NCI-H2081 (cell line): ENCODE data around the gene SPATA24.
A peak's percentile ranks its signal among the peaks of the same experiment; 100 is the strongest.
"Not testable (repeated sequence)": the region's sequence is repeated elsewhere in the genome, so short reads cannot be mapped to it uniquely, and the experiment has no call there.

Source experiments
- DNase-seq, 2 experiments: peaks; one replicate each; lab custom pipeline; 2025; lab: John Stamatoyannopoulos, UW

Gene SPATA24, protein sequence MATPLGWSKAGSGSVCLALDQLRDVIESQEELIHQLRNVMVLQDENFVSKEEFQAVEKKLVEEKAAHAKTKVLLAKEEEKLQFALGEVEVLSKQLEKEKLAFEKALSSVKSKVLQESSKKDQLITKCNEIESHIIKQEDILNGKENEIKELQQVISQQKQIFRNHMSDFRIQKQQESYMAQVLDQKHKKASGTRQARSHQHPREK

DNA sequence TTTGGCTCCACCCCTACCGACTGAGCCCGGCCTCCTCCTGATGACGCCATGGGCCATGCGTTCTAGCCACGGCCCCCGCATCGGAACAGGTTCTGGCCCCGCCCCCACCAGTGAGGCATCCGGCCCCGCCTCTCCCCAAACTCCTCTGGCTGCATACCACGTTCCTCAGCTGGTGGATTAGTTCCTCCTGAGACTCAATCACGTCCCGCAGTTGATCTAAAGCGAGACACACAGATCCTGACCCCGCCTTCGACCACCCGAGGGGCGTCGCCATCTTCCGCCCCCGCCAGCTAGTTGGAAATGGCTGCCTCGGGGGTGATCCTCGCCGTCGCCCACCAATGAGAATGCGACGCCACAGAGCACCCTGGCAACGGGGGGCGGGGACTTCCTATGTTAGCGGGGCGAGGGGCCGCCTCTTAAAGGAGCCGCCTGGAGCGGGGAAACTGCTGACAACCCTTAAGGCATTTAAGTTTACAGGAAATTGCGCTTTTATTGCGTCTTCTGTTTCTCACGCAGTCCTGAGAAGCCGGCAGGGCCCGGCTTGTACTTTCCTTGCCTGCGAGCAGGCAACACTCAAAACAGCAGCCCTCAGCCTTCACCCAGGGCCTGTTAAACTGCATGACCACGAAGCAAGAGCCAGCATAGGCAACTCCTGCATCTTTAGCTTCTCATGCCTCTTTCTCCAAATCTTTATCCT lies at the start of gene SPATA24:
Gene SPATA24, minus strand, starts transcription at position 303 of the 697 bp plus-strand sequence. Its CDS starts 29 bp downstream, at position 274.
- DNase-seq: peak; percentile 93

DNA sequence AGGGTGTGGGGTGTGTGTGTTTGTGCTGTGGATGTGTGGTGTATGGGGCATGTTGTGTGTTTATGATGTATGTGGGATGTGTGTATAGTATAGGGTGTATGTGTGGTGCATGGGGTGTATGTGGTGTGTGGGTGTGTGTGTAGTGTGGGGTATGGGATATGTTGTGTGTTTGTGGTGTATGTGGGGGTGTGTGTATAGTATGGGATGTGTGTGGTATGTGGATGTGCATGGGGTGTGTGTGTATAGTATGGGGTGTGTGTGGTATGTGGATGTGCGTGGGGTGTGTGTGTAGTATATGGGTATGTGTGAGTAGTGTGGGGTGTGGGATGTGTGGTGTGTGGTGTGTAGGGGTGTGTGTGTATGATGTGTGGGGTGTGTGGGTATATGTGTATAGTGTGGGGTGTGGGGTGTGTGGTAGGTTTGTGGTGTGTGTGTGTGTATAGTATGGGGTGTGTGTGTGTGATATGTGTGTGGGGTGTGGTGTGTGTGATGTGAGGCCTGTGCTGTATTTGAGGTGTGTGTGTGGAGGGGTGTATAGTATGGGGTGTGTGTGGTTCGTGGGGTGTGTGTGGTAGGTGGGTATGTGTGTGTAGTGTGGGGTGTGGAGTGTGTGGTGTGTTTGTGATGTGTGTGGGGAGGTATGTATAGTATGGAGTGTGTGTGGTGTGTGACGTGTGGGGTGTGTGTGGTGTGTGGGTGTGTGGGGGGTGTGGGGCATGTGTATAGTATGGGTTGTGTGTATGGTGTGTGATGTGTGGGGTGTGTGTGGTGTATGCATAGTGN lies 48.2 kb upstream of the SPATA24 start:
- no peak for DNase-seq

- no peak for DNase-seq
These were observed 47.3 kb upstream of the SPATA24 start for GRCh38 chr5:139451176-139451575.

GRCh38 chr5:139446956-139447779 lies 43.3 kb upstream of the SPATA24 start:
- no peak for DNase-seq

DNA sequence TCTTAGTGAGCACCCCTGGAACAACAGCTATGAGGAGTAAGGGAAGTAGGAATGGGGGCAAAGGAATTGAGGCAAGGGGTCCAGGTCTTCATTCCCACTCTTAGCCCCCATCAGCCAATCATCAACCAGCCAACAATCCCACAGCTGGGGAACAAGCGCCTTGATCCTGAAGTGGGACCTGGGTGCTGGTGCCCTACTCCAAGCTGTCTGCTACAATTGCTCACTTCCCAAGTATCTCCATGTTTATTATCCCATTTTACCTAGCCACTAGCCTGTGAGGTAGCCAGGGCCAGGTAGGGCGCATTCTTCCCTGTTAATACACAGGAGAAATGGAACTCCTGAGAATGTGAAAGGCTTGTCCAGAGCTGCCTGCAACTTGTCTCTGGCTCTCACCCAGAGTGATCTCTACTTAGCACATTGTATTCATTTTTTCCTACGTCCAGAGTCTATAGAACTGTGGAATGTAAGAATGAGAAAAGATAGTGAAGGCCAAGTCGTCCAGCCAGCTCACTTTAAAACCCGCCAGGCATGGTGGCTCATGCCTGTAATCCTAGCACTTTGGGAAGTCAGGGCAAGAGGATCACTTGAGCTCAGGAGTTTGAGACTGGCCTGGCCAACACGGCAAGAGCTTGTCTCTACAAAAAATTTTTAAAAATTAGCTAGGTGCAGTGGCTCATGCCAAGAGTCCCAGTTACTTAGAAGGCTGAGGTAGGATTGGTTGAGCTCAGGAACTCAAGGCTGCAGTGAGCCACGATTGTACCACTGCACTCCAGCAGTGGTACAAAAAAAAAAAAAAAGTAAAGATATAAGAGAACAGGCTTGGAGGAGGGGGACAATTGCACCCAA lies 41.7 kb upstream of the SPATA24 start:
- DNase-seq: no peak

- DNase-seq: no peak
These were observed 40.1 kb upstream of the SPATA24 start for GRCh38 chr5:139443831-139444453.

DNA sequence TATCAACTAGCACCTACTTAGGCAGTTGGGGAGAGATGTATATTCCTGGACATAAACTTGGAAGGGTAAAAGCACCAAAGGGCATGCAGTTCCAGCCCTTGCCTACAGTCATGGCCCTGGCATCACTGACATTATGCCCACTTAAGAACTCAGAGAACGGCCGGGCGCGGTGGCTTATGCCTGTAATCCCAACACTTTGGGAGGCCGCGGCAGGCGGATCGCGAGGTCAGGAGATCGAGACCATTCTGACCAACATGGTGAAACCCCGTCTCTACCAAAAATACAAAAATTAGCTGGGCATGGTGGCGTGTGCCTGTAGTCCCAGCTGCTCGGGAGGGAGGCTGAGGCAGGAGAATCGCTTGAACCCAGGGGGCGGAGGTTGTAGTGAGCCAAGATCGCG lies 36.5 kb upstream of the SPATA24 start:
- not testable (repeated sequence) for DNase-seq

DNA sequence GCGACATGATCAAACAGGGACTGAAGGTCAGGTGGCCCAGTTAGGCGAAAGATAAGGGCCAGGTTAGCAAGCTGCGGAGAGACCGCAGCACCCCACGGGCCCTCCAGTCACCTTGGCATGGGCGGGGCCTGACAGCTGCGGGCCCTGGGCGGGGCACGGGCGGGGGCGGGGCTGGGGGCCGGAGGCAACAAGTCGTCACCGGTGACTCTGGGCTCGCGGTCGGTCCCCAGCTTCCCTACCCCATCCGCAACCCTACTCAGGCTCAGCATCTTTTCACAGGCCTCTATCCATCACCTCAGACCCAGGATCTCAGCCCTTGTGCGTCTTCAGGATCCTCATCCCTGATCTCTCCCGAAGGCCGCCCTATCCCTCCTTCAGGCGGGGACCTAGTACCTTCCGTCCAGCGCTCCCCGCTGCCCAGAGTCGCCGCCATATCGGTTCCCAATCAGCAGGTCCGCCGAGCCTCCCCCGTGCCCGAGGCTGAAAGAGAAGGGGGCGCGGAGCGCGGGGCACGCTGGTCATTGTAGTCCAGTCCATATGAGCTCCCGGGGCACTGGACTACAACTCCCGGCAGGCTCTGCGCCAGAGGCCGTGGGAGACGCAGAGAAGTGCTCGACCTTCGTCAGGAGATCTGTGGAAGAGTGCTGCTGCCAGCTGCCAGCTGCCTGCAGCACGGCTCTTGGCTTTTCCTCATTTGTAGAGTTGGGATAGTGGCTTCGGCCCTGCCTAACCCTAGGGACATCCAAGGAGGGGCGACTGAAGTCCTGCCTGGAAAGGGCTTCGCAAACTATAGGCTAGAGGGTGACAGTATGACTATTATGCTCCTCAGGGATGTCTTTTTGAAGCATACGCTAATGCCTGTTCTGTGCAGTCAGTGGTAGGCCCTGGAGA lies 35.4 kb upstream of the SPATA24 start, which contains the start of gene DNAJC18:
Gene DNAJC18, minus strand, starts transcription at position 513 of the 891 bp plus-strand sequence. Its CDS starts 80 bp downstream, at position 433.
- peak; percentile 83 to 88 for DNase-seq

DNA sequence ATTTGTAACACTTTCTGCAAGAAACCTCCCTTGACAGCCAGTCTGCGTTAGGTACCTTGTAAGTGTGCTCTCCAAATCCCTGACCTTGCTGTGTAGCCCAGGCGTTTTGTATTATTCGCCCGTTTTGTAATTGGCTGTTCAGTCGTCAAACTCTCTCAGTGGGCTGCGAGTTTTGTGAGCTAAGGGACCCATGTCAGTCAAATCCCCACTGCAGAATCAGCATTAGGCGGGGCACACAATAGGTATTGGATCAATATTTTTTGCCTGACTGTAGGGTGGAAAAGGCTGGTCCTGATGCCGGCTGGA lies 34.8 kb upstream of the SPATA24 start:
- DNase-seq: no peak

- no peak for DNase-seq
These were observed 31.8 kb upstream of the SPATA24 start for GRCh38 chr5:139435676-139436075.

- no peak for DNase-seq
These were observed 27.8 kb upstream of the SPATA24 start for GRCh38 chr5:139431706-139432105.

- DNase-seq: no peak
These were observed 26.1 kb upstream of the SPATA24 start for GRCh38 chr5:139430015-139430414.

GRCh38 chr5:139426203-139426885 lies 22.5 kb upstream of the SPATA24 start:
- no peak for DNase-seq

DNA sequence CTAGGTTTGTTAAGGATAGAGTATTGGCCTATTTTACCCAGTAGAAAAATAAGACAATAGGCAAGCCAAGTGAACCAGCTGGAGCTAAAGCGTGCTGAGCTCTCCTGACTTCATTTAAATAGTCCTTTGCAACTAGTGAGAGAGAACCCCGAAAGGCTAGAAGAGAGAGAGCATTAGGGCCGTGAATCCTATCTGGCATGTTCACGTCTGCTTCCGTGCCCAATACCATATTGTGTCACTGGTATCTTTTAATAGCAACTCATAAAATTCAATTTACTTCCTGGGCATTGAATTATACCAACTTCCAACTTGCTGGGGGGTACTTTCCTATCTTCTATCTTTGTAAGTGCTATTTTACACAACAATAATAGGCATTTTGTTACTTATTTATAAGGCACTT lies 21.6 kb upstream of the SPATA24 start:
- DNase-seq: no peak

- peak; percentile 42 to 55 for DNase-seq
These were observed 18.5 kb upstream of the SPATA24 start for GRCh38 chr5:139422307-139422893.

DNA sequence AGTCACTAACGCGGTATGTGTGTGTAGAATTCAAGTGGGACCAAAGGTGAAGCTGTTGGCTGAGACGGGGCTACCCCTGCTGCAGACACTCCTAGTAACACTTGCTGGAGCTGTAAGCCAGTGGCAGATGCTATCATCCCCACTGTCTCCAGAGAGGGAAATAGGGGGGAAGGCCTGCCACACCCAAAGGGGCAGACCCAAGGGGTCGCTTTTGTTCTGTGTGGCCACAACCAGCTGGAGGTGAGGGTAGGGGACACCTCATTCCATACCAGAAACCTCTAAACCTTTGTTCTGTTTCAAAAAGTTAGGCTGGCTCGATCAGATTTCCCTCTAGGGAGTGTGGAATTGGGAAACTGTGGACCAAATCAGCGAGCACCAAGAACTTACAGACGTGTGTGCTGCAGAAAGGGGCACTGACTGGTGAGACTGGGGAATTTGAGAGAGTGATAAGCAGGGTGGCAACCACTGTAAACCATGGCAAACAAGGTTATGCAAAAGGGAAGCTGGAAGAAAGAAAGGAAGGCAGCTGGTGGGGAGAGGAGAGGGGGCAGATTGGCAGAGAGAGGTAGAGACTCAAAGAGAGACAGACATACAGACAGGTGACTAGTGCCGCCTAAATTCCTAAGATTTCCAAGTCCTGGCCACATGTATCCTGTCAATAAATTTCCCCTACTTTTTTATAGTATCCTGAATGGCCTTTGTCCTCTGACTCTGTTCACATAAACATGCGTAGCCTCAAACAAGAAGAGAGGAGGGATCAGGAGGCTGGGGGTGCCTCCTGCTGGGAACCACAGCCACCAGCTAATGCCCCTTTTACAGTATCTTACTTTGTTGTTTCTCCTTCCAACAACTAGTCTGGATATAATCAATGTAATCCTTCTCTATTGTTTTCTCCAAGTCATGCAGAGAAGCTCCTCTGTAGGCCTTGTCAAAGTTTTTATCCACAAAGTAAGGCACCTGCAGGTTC lies 15.6 kb upstream of the SPATA24 start:
- no peak for DNase-seq

GRCh38 chr5:139418793-139419192 lies 14.9 kb upstream of the SPATA24 start:
- no peak for DNase-seq
